NCI-H526 treated with DMSO at 0.1 percent for 48 hours (cell line): ENCODE measurements around the gene ADAD2.

Experiments used
- DNase-seq: peaks from one replicate; lab custom pipeline; 2025; lab: John Stamatoyannopoulos, UW

Gene ADAD2

GRCh38 chr16:84176192-84177053 is 14.5 kb upstream of the ADAD2 start:
- no peak for DNase-seq

GRCh38 chr16:84177741-84178073 is 13.2 kb upstream of the ADAD2 start:
- DNase-seq, result no peak

GRCh38 chr16:84178146-84178765 is 12.7 kb upstream of the ADAD2 start:
- no peak for DNase-seq

- no peak for DNase-seq
Measured at GRCh38 chr16:84178892-84179611, 11.9 kb upstream of the ADAD2 start.

GRCh38 chr16:84179612-84180320 is 11.2 kb upstream of the ADAD2 start:
- no peak for DNase-seq

- no peak for DNase-seq
Measured at GRCh38 chr16:84180519-84181140, 10.3 kb upstream of the ADAD2 start.

GRCh38 chr16:84181144-84181915 is 9.6 kb upstream of the ADAD2 start:
- no peak for DNase-seq

- no peak for DNase-seq
Measured at GRCh38 chr16:84182104-84182503, 8.9 kb upstream of the ADAD2 start.

- DNase-seq, result no peak
Measured at GRCh38 chr16:84182680-84183571, 8.0 kb upstream of the ADAD2 start.

- DNase-seq, result no peak
Measured at GRCh38 chr16:84183572-84183875, 7.4 kb upstream of the ADAD2 start.

GRCh38 chr16:84183911-84184591 is 6.9 kb upstream of the ADAD2 start:
- no peak for DNase-seq

- DNase-seq, result no peak
Measured at GRCh38 chr16:84184775-84185174, 6.2 kb upstream of the ADAD2 start.

- DNase-seq, result peak; percentile 36
Measured at GRCh38 chr16:84186685-84187437, 4.1 kb upstream of the ADAD2 start, which contains the start of gene TAF1C. Gene TAF1C, minus strand, starts transcription at chr16:84187057. Its CDS starts 2,069 bp downstream, at chr16:84184988.

GRCh38 chr16:84191466-84191865 is 509 bp downstream of the ADAD2 start:
- no peak for DNase-seq

GRCh38 chr16:84193480-84193879 is 2.5 kb downstream of the ADAD2 start:
- no peak for DNase-seq

GRCh38 chr16:84194018-84194417 is 3.1 kb downstream of the ADAD2 start:
- DNase-seq, result no peak

- DNase-seq, result no peak
Measured at GRCh38 chr16:84194470-84195200, 3.7 kb downstream of the ADAD2 start.
